Fibroblast of skin of scalp (primary cell): ENCODE measurements around the gene SLC6A11.

Experiments
- DNase-seq: peaks from one replicate; pipeline ENCODE4 v3.0.0-alpha.2; 2013

The SLC6A11 gene

DNA sequence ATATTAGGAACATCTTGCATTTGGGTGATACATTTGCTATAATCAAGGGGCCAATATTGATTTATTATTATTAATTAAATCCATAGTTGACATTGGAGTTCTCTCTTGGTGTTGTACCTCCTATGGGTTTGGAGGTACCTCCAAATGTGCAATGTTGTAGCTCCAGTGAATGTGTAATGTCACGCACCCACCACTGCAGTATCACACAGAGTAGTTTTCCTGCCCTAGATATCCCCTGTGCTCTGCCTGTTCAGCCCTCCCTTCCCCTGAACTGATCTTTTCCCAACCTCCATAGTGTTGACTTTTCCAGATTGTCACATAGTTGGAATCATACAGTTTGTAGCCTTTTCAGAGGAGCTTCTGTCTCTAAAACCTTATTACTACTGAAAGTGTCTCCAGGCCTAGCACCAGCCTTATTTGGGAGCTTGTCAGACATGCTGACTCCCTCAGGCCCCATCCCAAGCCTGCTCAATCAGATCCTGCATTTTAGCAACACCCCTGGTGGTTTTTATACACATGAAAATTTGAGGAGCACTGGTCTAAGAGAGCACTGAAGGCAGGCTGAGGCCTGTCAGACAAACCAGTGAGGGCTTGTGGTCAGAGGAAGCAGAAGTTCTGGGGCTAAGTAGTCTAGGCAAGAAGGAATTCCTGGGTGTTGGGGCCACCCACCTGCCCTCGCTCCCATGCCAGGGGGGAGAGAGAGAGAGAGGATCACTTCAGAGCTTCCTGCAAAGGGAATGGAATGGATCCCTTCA, 73.4 kb downstream of the SLC6A11 start:
- no peak for DNase-seq

DNA sequence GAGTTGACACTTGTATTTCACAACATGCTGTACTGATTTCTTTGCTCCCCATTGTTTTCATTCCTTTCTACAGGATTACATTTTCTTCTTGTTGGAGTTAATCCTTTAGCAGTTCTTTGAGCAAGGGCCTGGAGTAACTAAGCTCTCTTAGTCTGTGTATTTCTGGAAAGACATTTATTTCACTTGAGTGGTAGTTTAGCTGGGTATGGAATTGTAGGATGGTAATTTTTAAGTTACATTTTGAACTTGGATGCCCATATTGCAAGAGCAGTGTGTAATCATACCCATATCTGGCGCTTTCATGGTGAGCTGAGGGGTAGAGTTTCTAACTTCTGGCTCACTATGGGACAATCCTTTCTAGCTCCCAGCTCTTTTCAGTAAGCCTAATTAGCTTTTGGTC, 74.6 kb downstream of the SLC6A11 start:
- DNase-seq: no peak

DNA sequence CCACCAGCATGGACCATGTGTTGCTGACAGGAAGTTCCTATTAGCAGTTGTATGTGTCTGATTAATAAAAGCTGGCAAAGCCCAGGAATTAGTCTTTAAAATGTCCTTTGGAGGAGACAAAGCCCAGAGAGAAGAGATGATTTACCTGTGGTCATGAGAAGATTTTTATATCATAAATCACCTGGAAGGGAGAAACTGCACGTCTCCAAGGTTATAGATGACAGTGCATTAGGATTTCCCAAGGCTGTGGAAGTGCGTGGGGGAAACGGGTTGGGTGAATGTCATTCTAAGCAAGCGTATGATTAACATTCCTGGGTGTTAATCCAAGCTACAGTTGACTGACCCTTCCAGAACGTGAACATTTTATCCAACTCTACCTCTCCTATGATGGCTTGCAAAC, 76.6 kb downstream of the SLC6A11 start:
- no peak for DNase-seq

DNA sequence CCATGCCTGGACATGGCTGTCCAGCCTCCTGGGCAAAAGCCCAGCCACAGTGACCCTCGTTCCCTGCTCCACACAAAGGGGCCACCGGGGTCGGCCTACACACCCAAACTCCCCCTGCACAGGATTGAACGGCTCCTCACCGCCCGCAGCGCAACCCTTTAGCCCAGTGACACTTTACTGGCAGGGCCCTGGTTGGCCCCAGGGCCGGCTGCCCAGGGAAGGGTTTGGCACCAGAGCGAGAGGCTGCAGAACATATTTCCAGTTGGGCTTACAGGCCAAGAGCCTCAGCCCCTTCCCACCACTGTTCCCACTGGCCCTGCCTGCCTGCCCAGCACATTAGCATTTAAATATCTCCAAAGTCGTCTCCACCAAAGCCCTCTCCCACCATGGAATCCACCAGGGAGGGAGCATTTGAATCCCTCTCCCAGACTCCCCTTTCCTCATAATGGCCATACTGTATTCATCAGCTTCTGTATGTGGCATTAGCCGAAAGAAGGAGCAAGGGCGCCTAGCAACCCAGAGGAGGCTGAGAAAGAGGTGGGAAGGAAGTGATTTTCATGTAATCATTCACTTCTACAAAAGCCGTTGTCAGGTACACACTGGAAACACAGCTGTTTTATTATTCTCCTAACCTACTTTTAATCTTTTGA, 85.4 kb downstream of the SLC6A11 start:
- DNase-seq: no peak

DNA sequence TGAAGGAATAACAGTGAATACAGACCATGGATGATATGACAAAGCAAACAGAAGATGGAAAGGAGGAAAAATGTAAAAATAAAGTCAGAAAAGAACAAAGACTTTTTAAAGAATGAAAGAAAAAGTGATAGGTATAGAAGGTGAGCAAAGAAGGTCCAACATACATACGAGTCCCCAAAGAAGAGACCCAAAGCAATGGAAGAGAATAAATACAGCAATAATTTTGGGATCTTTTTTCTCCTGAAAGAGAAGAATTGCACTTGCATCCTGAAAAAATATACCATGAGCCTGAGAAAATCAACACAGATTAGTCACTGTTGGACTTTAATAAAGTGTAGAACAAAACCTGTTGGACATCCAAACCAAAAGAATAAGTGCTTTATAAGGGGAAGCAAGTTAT, 91.2 kb downstream of the SLC6A11 start:
- no peak for DNase-seq

DNA sequence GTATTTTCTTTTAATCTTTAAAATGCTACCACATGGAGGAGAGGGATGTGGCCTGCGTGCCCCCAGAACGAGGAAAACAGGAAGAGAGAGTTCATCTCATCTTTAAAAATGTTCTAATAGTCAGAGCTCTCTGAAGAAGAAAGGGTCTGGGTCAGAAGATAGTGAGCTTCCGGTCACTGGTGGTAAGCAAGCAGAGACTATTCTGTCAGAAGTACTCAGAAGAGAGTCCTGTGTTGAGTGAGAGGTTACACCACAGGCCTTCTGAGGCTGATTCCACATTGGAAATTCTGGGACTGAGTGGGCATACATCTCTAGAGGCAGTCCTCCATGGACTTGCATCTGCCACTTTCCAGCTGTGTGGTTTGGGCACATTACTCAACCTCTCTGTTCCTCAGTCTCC, 94.3 kb downstream of the SLC6A11 start:
- DNase-seq: no peak

DNA sequence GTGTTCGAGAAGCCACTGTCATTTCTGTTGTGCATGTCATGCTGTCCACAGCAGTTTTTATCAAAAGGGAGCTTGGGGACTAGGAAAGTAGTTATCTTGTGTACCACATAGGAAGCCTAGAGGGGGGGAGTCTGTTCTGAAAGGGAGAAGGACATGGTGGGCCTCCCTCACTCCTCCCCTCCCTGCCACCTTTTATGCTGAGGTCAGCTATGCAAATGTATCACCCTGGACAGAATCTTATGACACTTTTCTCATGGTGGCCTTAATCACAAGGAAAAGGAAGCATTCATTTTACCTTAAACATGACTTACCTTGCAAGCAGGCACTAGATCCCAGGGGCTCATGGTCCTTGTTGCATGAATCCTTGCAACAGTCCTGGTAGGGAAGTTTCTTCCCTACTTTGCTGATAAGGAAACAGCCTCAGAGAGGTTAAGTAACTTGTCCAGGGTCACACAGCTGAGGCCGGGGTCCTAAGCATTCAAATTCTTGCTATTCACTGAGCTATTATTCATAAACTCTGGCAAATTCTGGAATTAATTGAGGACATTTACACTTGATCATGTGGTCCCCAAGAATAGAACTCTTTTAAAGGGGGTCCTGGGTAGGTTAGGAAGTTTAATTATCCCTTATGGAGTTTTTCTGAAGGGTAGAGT, 95.4 kb downstream of the SLC6A11 start:
- no peak for DNase-seq

DNA sequence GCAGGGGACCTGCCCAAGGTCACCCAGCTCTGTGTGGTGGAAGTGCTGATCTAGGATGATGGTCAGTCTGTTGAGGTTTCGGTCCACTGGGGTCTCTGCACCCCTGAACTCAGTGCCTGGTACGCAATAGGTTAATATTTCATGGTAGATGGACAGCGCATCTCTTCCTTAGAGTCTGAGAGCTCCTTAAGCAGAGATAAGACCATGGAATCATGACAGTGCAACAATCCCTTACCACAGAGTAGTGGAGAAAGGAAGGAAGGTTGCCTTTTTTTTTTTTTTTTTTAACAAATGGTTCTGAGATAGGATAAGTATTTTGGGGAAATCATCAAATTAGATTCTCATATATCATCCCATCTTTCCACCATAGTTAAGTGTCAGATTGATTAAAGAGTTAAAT, 96.8 kb downstream of the SLC6A11 start:
- no peak for DNase-seq

DNA sequence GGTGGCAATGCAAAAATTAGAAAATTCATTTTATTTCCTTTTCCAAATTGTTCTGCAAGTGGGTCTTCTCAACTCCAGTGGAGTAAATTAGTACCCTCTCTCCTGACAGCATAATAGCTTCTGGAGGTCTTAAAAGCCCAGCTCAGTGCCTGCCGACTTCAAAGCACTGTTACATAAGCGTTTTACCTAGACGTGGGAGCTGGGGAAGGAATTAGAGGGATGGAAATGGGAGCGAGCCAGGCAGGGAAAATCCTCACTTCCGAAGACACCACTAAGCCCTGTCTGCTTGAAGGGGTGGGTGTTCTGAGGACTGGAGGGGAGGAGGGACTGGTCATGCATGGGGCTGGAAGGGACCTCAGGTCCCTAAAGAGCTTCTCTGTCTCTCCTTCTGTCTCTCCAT, 99.3 kb downstream of the SLC6A11 start:
- no peak for DNase-seq

DNA sequence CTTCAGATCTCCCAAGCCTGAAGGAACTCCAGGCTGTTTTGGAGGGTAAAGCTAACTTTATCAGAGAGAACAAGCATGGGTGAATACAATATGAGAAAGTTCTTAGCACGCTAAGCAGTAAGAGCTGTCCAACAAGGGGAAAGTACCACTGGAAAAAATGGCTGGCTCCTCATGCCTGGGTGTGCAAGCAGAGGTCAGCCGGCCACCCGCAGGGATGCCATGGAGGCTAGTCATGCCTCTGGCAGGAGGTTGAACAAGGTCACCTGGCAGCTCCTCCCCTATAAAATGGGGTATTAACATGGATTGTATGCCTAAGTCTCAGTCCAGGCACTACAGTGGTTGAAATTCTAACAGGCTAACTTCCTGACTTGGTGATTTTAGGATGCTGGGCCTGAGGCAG, 101.1 kb downstream of the SLC6A11 start:
- no peak for DNase-seq

DNA sequence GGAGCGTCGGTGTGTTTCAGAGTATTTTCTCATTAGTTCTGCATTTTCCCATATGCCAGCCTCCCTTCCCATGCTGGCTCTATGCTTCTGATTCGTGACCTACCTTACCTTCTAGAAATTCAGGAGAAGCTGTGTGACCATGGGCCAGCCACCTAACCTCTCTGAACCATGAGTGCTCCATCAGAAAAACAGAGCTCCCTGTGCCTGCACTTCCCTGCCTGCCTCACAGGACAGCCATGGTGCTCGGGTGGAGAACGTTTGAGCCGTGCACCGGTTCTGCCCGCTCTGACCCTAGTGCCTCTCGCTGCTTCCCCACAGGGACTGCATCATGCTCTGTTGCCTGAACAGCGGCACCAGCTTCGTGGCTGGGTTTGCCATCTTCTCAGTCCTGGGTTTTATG, 102.0 kb downstream of the SLC6A11 start:
- no peak for DNase-seq

DNA sequence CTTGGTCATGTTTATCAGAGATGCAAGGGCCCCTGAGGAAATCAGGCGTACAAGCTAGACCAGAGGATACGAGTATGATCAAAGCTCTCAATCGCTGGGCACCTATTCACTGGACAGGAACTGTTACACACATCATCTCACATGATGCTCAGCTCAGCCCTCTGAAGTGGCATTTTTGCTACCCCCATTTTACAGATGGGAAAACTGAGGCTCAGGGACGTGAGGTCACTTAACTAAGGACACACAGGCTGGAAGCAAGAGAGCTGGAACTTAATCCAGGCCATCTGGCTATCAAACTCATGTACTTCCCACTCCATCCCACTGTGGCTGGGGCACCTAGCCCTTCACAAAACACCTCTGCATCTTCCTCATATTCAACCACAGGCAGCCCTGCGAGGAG, 103.6 kb downstream of the SLC6A11 start:
- DNase-seq: no peak

DNA sequence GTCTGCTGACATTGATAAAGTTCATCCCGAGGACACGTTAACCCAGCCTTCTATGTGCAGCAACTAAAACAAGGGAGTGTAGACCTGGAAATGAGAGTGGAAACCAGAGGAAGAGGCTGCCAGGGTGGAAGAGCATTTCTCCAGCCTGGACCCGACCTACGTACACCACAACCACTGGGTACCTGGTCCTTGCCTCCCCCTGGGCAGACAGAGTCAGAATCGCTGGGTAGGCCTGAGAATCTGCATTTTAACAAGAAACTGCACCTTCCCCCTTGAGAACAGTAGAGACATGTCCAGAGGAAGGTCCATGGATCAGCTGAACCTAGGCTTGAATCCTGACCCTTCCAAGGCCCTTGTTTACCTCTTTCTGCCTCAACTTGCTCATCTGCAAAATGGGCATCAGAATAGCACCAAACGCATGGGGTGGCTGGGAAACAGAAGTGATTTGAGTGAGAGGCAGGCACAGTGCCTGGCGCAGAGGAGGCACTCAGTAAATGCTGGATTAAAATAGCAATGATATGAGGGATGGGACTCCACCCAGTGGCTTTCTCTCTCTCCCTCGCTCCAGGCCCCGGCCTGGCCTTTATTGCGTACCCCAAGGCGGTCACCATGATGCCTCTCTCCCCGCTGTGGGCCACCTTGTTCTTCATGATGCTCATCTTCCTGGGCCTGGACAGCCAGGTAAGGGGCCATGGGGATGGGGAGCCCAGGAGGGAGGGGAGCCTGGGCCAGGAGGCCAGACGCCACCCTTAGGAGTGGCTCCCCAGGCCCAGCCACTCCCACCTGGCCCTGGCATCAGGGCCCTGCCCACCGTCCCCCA, 109.6 kb downstream of the SLC6A11 start:
- DNase-seq: no peak

DNA sequence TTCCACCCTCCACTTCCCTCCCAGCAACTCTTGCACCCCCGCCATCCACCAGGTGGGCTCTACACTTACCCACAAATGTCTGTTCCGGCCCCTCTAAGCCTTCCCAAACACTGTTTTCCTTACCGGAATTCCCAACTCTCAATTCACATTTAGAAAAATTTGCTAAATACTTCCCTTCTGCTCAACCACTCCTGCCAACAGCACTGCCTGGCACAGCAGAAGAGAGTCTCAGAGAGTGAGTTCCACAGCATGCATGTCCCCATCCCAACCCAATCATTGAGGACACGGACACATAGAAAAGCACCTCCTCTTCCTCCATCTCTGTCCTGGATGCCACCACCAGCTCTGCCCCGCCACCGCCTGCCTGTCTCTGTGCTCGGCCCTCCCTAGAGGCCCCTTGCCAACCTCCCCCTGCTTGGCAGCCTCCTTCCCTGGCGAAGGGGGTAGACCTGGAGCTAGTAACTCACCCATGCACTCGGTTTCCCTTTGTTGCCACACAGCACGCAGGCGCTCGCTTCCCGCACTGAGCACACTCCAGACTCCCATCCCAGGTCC, 110.3 kb downstream of the SLC6A11 start:
- no peak for DNase-seq

DNA sequence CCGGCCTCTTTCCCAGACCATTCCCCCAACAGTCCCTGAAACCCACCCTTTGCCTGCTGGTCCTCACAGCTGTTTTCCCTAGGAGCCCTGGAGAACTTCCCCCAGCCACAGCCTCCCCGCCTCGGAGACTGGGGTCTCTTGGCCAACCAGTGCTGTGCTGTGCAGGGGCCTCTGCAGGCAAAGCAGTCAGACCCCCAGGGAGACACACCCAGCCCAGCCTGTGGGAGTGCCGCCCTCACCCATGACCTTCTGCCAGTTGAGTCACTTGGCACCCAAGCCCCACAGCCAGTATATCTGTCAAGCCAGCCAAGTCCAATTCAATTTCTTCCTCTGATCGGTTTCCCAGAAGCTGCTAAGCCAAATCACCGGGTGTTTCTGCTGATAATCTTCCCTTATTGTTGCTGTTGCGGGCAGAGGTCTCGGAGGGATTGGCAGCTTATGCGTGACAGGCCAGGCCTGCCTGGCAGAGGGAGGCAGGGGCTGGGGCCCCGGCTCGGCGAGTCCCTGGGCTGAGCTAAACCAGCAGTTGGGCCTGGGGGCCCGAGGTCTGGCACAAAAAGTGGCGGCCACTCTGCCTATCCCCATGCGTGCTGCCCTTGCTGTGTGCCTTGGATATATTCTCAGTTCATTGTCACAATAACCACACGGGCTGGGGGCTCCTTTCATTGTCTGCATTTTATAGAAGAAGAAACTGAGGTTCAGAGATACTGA, 110.9 kb downstream of the SLC6A11 start:
- no peak for DNase-seq

DNA sequence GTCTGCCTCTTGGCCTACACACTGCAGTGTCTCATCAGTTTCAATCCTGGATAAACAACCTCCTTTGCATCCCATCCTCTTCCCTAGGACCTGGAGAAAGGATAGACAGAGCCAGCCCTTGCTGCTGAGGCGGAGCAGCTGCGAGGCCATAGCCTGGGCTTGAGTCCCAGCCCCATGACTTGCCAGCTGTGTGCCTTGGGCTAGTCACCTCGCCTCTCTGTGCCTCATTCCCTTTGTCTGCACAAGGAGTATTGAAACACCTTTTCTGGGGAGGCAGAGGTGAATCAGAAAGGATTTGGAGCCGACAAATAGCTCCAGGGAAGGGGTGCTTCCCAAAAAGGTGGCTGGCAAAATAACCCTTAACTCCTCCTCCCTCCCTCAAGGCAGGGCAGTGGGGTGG, 111.5 kb downstream of the SLC6A11 start:
- no peak for DNase-seq

DNA sequence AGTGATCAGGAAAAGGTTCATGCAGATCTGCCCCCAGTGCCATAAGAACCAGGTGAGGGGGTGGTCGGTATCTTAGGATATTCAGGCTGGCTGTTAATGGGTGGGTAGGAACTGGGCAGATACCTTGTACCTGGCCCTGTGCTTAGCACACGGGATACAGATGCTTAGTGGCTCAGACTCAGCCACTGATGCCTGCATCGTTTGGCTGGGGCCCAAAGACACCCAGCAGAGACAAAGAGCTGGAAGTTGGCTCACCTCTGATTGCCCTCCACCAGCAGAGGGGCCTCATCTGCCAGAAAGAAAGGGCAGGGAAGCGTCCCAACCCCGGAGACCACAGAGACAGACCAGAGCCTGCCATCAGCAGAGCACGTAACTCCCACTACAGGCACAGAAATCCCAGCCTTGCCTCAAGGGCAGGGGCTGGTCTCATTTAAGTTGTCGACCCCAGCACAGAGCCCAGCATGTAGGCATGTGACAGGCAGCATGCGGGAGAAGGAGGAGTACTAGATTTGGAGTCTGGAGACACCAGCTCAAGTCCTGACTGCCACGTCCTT, 112.5 kb downstream of the SLC6A11 start:
- DNase-seq: no peak

DNA sequence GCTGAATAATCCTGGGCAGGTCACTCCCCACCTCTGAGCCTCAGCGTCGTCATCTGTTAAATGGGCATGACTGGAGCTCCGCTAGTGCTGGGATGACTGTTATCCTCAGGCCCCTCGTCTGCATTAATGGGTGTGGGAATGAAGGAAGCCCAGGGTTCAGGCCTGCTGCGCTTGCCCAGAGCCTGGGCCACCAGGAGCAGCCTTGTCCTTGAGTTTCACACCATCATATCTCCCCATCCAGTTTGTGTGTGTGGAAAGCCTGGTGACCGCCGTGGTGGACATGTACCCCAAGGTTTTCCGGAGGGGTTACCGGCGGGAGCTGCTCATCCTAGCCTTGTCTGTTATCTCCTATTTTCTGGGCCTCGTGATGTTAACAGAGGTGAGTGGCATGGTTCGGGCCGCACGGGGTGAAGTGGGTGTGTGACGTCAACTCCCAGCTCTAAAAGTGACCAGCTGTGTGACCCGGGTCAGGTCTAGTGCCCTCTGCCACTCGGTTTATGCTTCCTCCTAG, 113.0 kb downstream of the SLC6A11 start:
- no peak for DNase-seq

DNA sequence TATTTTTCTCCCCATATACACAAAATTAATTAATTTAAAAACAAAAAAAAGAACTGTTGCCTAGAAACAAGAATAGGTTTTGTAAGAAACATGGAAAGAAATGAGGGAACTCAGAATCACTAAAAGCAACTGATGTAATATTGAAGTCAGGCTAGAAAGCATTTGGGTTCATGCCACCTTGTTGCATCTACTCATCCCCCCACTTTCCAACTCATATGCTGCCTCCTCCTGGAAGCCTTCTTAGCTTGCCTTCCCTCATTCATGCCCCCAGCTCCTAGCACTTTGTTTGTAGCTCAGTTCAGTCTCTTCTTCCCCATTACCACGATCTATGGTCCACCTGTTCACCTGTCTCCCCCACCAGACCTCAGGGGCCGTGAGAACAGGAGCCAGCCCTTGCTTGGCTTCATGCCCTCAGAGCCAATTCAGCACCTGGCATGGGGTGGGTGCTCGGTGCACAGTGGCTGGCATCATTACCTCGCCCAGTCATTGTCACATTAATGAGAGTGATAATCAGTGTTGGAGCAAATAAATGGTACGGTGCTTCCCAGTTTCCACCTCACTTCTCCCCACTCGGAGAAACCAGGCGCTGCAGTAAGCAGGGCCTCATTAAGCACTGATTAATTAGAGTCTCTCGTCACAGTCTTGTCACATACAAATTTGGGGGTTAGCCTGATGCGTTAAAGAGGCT, 114.1 kb downstream of the SLC6A11 start:
- DNase-seq: no peak

DNA sequence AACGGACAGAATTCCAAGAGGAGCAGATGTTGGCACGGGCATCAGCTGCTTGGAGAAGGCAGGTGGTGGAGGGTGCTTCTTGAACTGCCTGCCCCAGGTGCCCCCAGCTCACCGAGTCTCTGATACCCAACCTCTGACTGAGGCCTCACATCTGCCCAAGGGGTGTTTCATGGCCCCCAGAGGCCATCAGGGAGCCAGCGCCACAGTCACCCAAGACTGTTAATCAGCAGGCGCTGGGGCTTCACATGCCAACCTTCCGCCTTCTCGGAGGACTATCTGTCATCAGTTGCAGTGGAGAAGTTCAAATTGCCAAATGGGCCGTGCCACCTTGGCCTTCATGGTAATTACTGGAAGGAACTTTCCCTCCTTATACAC, 114.6 kb downstream of the SLC6A11 start:
- no peak for DNase-seq

DNA sequence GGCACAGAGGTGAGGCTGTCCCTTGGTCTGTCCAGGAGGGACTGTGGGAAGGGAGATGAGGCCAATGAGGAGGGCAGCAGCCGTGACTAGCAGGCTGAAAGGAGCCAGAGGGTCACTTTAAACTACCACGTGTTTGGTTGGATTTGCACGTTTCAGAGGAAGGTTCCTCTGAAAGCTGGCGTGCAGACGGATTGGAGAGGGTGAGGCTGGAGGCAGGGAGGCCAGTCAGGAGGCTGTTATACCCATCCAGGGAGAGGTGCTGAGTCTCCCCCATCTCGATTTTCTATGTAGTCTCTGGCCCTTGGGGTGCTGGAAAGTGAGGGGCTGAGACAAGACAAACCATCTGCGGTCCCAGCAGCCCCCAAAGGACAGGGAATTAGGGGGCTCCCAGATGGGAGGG, 116.6 kb downstream of the SLC6A11 start:
- DNase-seq: no peak
